H9 (cell line): Measurements from ENCODE around the gene ZFAND3. TPM values are rescaled to one million over a fixed set of nuclear protein-coding genes. Genes with fewer than 3 reads are reported as not detected.

Experiments
- DNase-seq: peaks from one replicate; pipeline ENCODE4 v3.0.0-alpha.2; 2017
- H2AFZ ChIP-seq: one replicate; pipeline ENCODE4 v1.6.1; 2013; ENCODE audit warnings: mild to moderate bottlenecking, low read length, control low read depth, moderate library complexity
- H2AK5ac ChIP-seq: 2 replicates; pipeline ENCODE4 v1.6.1; 2013; ENCODE audit warnings: low read length, control low read depth, mixed read lengths; ENCODE audit not compliant: insufficient read length
- H2BK120ac ChIP-seq: one replicate; pipeline ENCODE4 v1.6.1; 2013; ENCODE audit warnings: low read depth, mild to moderate bottlenecking, low read length, control low read depth, inconsistent platforms; ENCODE audit not compliant: poor library complexity, severe bottlenecking
- H2BK12ac ChIP-seq: 2 replicates; pipeline ENCODE4 v1.6.1; 2013; ENCODE audit warnings: low read length, control low read depth, mixed read lengths, low read depth; ENCODE audit not compliant: insufficient read length
- H2BK15ac ChIP-seq: 2 replicates; pipeline ENCODE4 v1.6.1; 2013; ENCODE audit warnings: low read depth, low read length, control low read depth
- H2BK20ac ChIP-seq: one replicate; pipeline ENCODE4 v1.6.1; 2013; ENCODE audit warnings: low read depth, mild to moderate bottlenecking, low read length, control low read depth, inconsistent platforms; ENCODE audit not compliant: poor library complexity, severe bottlenecking
- H2BK5ac ChIP-seq: 2 replicates; pipeline ENCODE4 v1.6.1; 2013; ENCODE audit warnings: low read length, control low read depth, mixed read lengths; ENCODE audit not compliant: insufficient read length
- H3K14ac ChIP-seq: 2 replicates; pipeline ENCODE4 v1.6.1; 2013; ENCODE audit warnings: low read length, control low read depth; ENCODE audit not compliant: insufficient read depth
- H3K18ac ChIP-seq: 2 replicates; pipeline ENCODE4 v1.6.1; 2013; ENCODE audit warnings: low read depth, mild to moderate bottlenecking, mixed read lengths, low read length, control low read depth; ENCODE audit not compliant: insufficient read length
- H3K23ac ChIP-seq: 2 replicates; pipeline ENCODE4 v1.6.1; 2013; ENCODE audit warnings: low read length, control low read depth, mixed read lengths, low read depth; ENCODE audit not compliant: insufficient read length
- H3K23me2 ChIP-seq: 2 replicates; pipeline ENCODE4 v1.6.1; 2013; ENCODE audit warnings: low read depth, mild to moderate bottlenecking, mixed read lengths, low read length, control low read depth; ENCODE audit not compliant: insufficient read length, poor library complexity, severe bottlenecking
- H3K27ac ChIP-seq: 2 replicates; pipeline ENCODE4 v1.5.1; 2013; ENCODE audit warnings: low read length, control low read depth, mixed read lengths, low read depth; ENCODE audit not compliant: insufficient read length
- H3K27me3 ChIP-seq: 2 replicates; pipeline ENCODE4 v1.6.1; 2013; ENCODE audit warnings: low read length, control low read depth, inconsistent platforms; ENCODE audit not compliant: insufficient read depth
- H3K4ac ChIP-seq: 2 replicates; pipeline ENCODE4 v1.6.1; 2013; ENCODE audit warnings: low read depth, mild to moderate bottlenecking, control low read depth, inconsistent platforms, low read length, moderate library complexity
- H3K4me1 ChIP-seq: 2 replicates; pipeline ENCODE4 v1.6.1; 2013; ENCODE audit warnings: low read length, control low read depth, inconsistent platforms; ENCODE audit not compliant: insufficient read depth
- H3K4me2 ChIP-seq: 2 replicates; pipeline ENCODE4 v1.6.1; 2013; ENCODE audit warnings: low read length, control low read depth, mixed read lengths; ENCODE audit not compliant: insufficient read length, insufficient read depth
- H3K56ac ChIP-seq: 2 replicates; pipeline ENCODE4 v1.6.1; 2013; ENCODE audit warnings: low read depth, mild to moderate bottlenecking, mixed read lengths, low read length, control low read depth; ENCODE audit not compliant: insufficient read length
- H3K79me1 ChIP-seq: 2 replicates; pipeline ENCODE4 v1.6.1; 2013; ENCODE audit warnings: low read depth, mild to moderate bottlenecking, moderate library complexity, low read length, control low read depth, inconsistent platforms; ENCODE audit not compliant: insufficient read depth, poor library complexity, severe bottlenecking
- H3K79me2 ChIP-seq: 2 replicates; pipeline ENCODE4 v1.6.1; 2013; ENCODE audit warnings: low read length, control low read depth, inconsistent platforms; ENCODE audit not compliant: insufficient read depth
- H3K9ac ChIP-seq: 2 replicates; pipeline ENCODE4 v1.6.1; 2013; ENCODE audit warnings: low read length, control low read depth, mixed read lengths; ENCODE audit not compliant: insufficient read length; ENCODE audit errors: extremely low read depth
- H3K9me3 ChIP-seq: one replicate; pipeline ENCODE4 v1.6.1; 2013; ENCODE audit warnings: low read depth, low read length, inconsistent platforms; ENCODE audit not compliant: control insufficient read depth
- H3T11ph ChIP-seq: one replicate; pipeline ENCODE4 v1.6.1; 2013; ENCODE audit warnings: mild to moderate bottlenecking, low read length, control low read depth, inconsistent platforms
- H4K20me1 ChIP-seq: one replicate; pipeline ENCODE4 v1.6.1; 2013; ENCODE audit not compliant: control insufficient read depth, insufficient read length, insufficient read depth
- H4K5ac ChIP-seq: 2 replicates; pipeline ENCODE4 v1.6.1; 2013; ENCODE audit warnings: low read depth, mild to moderate bottlenecking, mixed read lengths, low read length, control low read depth; ENCODE audit not compliant: insufficient read length
- H4K8ac ChIP-seq: replicated peaks from 2 replicates; pipeline ENCODE4 v1.6.1; 2013; ENCODE audit warnings: low read length, control low read depth, mixed read lengths, low read depth; ENCODE audit not compliant: insufficient read length
- H4K91ac ChIP-seq: 2 replicates; pipeline ENCODE4 v1.6.1; 2013; ENCODE audit warnings: low read depth, mild to moderate bottlenecking, moderate library complexity, mixed read lengths, low read length, control low read depth; ENCODE audit not compliant: insufficient read length
- H3K27ac Mint-ChIP-seq, 3 experiments: 2 replicates in 2 of 3; 3 replicates in 1 of 3; pipeline ENCODE4 v1.8.0; 2020 to 2021; ENCODE audit warnings: mixed read lengths in 3 of 3, mild to moderate bottlenecking in 1 of 3, moderate library complexity in 1 of 3
- H3K27me3 Mint-ChIP-seq: 2 replicates; pipeline ENCODE4 v1.8.0; 2021; ENCODE audit warnings: low read depth, mild to moderate bottlenecking, moderate library complexity, mixed read lengths
- H3K36me3 Mint-ChIP-seq, 3 experiments: 2 replicates in 2 of 3; 3 replicates in 1 of 3; pipeline ENCODE4 v1.8.0; 2020 to 2021; ENCODE audit warnings: low read depth in 3 of 3, mixed read lengths in 3 of 3; ENCODE audit not compliant: insufficient read depth in 1 of 3
- H3K4me1 Mint-ChIP-seq, 2 experiments: 2 replicates each; pipeline ENCODE4 v1.8.0; 2020; ENCODE audit warnings: mixed read lengths in 2 of 2
- H3K4me3 Mint-ChIP-seq, 2 experiments: 2 replicates in 1 of 2; 3 replicates in 1 of 2; pipeline ENCODE4 v1.8.0; 2020 to 2021; ENCODE audit warnings: mild to moderate bottlenecking in 2 of 2, mixed read lengths in 2 of 2, moderate library complexity in 1 of 2
- H3K9me3 Mint-ChIP-seq, 2 experiments: 2 replicates in 1 of 2; 3 replicates in 1 of 2; pipeline ENCODE4 v1.8.0; 2020; ENCODE audit warnings: mild to moderate bottlenecking in 2 of 2, mixed read lengths in 2 of 2, moderate library complexity in 1 of 2
- WGBS: extraction: QIAGEN DNeasy Blood & Tissue Kit; methylation state at CpG from one replicate; pipeline ENCODE4 v1.1.7; 2013; ENCODE audit warnings: missing lambda C conversion rate, low lambda C conversion rate, mixed read lengths; ENCODE audit not compliant: insufficient read length; ENCODE audit errors: extremely low coverage; 5-methylcytosine and 5-hydroxymethylcytosine counted together
- total RNA-seq: library from RNA; stranded (reverse); gene quantifications from 2 replicates; pipeline ENCODE4 v1.2.1, GENCODE V29; 2021
- TF ChIP-seq, protein P1 (sequence below): fragments of 200-600 bp; sonication (generic); conservative IDR thresholded peaks from 3 replicates; pipeline ENCODE4 v1.8.0; 2021; ENCODE audit warnings: antibody characterized with exemption, mild to moderate bottlenecking

Gene ZFAND3
- total RNA-seq, 1 experiment from 2014 or later, result 57.7 TPM

GRCh38 chr6:37807656-37808055 is 11.9 kb upstream of the ZFAND3 start:
- DNase-seq, result peak; percentile 52
- WGBS, result no CpG with 5 or more reads among the region's 6 CpGs
- H3K27ac Mint-ChIP-seq, result no peak overlapping the region

More at GRCh38 chr6:37807656-37808055, 11.9 kb upstream of the ZFAND3 start:
- Histone ChIP-seq H4K8ac (no peak overlapping the region), H3K18ac (no peak overlapping the region), H3K14ac (no peak overlapping the region), H3K4ac (no peak overlapping the region), H3T11ph (no peak overlapping the region), H3K4me2 (no peak overlapping the region), H3K79me2 (no peaks in the 10 kb centered on the region), H3K27ac (no peak overlapping the region), H3K23ac (no peak overlapping the region), H2AFZ (no peak overlapping the region), H3K9ac (no peak overlapping the region), H2BK120ac (no peak overlapping the region), H4K20me1 (no peaks in the 10 kb centered on the region), H3K9me3 (no peaks in the 10 kb centered on the region), H3K56ac (no peak overlapping the region), H4K5ac (no peak overlapping the region), H2BK20ac (no peak overlapping the region), H3K79me1 (no peaks in the 10 kb centered on the region), H2AK5ac (no peak overlapping the region), H4K91ac (no peak overlapping the region), H2BK15ac (no peak overlapping the region), H3K27me3 (no peaks in the 10 kb centered on the region), H3K23me2 (no peaks in the 10 kb centered on the region), H2BK5ac (no peak overlapping the region), H3K4me1 (no peaks in the 10 kb centered on the region), H2BK12ac (no peak overlapping the region)
- TF ChIP-seq, protein P1, sequence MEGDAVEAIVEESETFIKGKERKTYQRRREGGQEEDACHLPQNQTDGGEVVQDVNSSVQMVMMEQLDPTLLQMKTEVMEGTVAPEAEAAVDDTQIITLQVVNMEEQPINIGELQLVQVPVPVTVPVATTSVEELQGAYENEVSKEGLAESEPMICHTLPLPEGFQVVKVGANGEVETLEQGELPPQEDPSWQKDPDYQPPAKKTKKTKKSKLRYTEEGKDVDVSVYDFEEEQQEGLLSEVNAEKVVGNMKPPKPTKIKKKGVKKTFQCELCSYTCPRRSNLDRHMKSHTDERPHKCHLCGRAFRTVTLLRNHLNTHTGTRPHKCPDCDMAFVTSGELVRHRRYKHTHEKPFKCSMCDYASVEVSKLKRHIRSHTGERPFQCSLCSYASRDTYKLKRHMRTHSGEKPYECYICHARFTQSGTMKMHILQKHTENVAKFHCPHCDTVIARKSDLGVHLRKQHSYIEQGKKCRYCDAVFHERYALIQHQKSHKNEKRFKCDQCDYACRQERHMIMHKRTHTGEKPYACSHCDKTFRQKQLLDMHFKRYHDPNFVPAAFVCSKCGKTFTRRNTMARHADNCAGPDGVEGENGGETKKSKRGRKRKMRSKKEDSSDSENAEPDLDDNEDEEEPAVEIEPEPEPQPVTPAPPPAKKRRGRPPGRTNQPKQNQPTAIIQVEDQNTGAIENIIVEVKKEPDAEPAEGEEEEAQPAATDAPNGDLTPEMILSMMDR, result peak; percentile 19; the same call in 1 of the 3 replicates
- Mint-ChIP-seq H3K27me3 (peaks cover 27% of the 10 kb centered on the region), H3K36me3 (no peaks in the 10 kb centered on the region), H3K4me1 (peaks cover 7 to 8% of the 10 kb centered on the region in 2 experiments), H3K9me3 (no peaks in the 10 kb centered on the region; a peak in 2 of 5 replicates), H3K4me3 (no peak overlapping the region)
